Measurements from ENCODE around the gene APOL2. TPM values are rescaled to one million over a fixed set of nuclear protein-coding genes. Genes with fewer than 3 reads are reported as not detected.
"Not testable (repeated sequence)": the region's sequence is repeated elsewhere in the genome, so short reads cannot be mapped to it uniquely, and the experiment has no call there.

The APOL2 gene
- total RNA-seq, 3 donors from 2014 or later, result 46.3 to 64.8 (median 56.3) TPM

DNA sequence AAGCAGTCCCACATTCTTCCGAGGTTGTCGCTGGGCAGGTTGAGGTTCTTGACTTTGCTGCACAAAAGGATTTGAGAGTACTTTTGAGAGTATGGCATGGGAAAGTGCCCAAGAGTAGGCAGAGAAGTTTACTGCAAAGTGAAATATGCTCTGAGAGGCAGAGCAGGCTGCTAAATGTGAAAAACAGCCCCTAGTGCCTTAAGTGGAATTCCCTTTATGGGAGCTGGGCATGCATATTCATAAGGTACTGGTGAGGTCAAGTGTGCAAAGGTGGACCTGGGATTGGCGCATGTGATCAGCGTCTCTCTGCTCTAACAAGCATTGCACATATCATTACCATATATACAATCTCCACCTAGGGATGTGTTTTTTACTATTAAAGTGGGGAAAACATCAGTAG lies 25.7 kb downstream of the APOL2 start:
- H3K4me3 ChIP-seq, result no peak overlapping the region
- DNase-seq, result no peak
- intact Hi-C loops (cut with DNase I, micrococcal nuclease), result no loop called here
- no peaks in the 10 kb centered on the region for H3K36me3 ChIP-seq (ENCODE audit: low read depth)
- H3K9me3 ChIP-seq, result no peaks in the 10 kb centered on the region
- ATAC-seq, result no peak
- TF ChIP-seq, protein P1, sequence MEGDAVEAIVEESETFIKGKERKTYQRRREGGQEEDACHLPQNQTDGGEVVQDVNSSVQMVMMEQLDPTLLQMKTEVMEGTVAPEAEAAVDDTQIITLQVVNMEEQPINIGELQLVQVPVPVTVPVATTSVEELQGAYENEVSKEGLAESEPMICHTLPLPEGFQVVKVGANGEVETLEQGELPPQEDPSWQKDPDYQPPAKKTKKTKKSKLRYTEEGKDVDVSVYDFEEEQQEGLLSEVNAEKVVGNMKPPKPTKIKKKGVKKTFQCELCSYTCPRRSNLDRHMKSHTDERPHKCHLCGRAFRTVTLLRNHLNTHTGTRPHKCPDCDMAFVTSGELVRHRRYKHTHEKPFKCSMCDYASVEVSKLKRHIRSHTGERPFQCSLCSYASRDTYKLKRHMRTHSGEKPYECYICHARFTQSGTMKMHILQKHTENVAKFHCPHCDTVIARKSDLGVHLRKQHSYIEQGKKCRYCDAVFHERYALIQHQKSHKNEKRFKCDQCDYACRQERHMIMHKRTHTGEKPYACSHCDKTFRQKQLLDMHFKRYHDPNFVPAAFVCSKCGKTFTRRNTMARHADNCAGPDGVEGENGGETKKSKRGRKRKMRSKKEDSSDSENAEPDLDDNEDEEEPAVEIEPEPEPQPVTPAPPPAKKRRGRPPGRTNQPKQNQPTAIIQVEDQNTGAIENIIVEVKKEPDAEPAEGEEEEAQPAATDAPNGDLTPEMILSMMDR (IDR thresholded peaks at IDR 0.05), result no peak
- H3K4me1 ChIP-seq (ENCODE audit: low read depth), result no peaks in the 10 kb centered on the region

DNA sequence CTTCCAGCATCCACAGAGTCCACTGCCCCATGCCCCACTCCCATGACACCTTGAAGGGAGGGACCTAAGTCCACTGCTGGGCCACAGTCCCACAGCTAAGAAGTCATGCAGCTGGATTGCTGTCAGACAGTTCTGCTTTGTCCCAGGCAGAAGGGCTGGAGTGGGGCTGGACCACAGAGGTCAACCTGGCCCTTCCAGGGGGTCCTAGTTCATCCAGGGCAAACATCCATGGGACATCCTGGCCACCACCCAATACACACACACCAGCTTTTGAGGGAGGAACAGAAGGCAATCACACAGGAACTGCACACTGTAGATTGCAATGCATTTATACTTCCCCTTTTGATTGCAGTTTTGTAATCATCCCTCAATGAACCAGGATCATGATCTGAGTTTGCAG lies 26.4 kb downstream of the APOL2 start:
- no peaks in the 10 kb centered on the region for H3K9me3 ChIP-seq
- H3K4me1 ChIP-seq (ENCODE audit: low read depth), result no peaks in the 10 kb centered on the region
- H3K4me3 ChIP-seq, result no peak overlapping the region
- ATAC-seq (peak; percentile 28), DNase-seq (no peak)
- TF ChIP-seq, protein P1 (IDR thresholded peaks at IDR 0.05), result no peak
- intact Hi-C loops (cut with DNase I, micrococcal nuclease), result no loop called here
- no peaks in the 10 kb centered on the region for H3K36me3 ChIP-seq (ENCODE audit: low read depth)

DNA sequence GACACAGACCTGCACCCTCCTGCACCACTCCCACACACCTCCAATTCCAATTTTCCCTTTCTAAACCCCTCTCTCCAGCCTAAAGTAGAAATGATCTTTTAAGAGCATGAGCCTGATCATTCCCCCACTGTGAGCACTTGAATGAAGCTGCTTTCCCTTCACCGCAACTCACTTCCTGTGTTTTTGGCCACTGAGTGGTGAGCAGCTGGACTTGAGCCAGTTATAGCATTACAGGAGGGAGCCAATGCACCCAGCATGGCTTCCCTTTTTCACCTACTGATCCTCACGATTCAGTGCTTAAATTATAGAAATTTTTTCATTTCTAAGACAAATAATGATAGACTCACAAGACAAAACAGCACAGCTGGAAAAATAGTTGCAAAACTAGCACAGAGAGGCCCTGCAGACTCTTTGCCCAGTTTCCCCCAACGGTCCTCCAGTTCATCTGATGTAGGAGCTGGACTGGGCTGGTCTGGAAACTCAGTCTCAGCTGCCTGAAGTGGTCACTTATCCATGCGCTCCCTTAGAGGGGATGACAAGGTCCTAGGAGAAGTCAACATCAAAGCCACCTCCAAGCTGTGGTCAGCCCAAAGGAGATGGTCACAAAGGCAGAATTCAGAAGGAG lies 28.0 kb downstream of the APOL2 start:
- intact Hi-C loops (cut with DNase I, micrococcal nuclease), result no loop called here
- Histone ChIP-seq H3K4me3 (no peak overlapping the region), H3K4me1 (ENCODE audit: low read depth) (no peaks in the 10 kb centered on the region), H3K36me3 (ENCODE audit: low read depth) (no peaks in the 10 kb centered on the region), H3K9me3 (no peaks in the 10 kb centered on the region)
- peak in 1 of 3 donors; percentile 33 for DNase-seq
- ATAC-seq, result peak; percentile 33
- TF ChIP-seq, protein P1 (IDR thresholded peaks at IDR 0.05), result no peak

DNA sequence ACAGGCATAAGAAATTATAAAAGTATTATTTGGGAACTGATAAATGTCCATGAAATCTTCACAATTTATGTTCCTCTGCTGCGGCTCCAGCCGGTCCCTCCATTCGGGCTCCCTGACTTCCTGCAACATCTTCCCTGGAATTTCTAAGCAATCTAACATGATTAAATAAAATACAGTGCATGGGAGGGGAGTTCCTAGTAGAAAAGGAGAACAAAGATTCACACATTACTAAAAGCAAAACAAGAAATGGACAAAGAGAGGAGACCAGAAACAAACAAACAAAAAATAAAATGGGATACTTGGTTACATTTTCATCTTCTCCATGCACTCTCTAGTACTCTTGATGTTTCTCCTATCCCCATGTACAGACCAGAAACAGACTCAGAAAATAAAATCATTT lies 29.1 kb downstream of the APOL2 start:
- no peak overlapping the region for H3K4me3 ChIP-seq
- H3K9me3 ChIP-seq, result no peaks in the 10 kb centered on the region
- ATAC-seq (no peak), DNase-seq (no peak)
- no peaks in the 10 kb centered on the region for H3K36me3 ChIP-seq (ENCODE audit: low read depth)
- TF ChIP-seq, protein P1 (IDR thresholded peaks at IDR 0.05), result no peak
- no peaks in the 10 kb centered on the region for H3K4me1 ChIP-seq (ENCODE audit: low read depth)
- intact Hi-C loops (cut with DNase I, micrococcal nuclease), result no loop called here

DNA sequence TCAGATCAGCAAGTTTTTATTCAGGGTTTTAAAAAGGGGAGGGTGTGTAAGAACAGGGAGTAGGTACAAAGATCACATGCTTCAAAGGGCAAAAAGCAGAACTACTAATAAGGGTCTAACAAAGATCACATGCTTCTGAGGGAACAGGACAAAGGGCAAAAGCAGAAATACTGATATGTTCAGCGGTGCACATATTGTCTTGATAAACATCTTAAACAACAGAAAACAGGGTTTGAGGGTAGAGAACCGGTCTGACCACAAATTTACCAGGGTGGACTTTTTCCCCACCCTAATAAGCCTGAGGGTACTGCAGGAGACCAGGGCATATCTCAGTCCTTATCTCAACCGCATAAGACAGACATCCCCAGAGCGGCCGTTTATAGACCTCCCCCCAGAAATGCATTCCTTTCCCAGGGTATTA lies 29.8 kb downstream of the APOL2 start:
- H3K9me3 ChIP-seq; DNase-seq; H3K4me1 ChIP-seq (ENCODE audit: low read depth); H3K4me3 ChIP-seq; intact Hi-C loops (cut with DNase I, micrococcal nuclease); H3K36me3 ChIP-seq (ENCODE audit: low read depth); ATAC-seq: not testable (repeated sequence)

DNA sequence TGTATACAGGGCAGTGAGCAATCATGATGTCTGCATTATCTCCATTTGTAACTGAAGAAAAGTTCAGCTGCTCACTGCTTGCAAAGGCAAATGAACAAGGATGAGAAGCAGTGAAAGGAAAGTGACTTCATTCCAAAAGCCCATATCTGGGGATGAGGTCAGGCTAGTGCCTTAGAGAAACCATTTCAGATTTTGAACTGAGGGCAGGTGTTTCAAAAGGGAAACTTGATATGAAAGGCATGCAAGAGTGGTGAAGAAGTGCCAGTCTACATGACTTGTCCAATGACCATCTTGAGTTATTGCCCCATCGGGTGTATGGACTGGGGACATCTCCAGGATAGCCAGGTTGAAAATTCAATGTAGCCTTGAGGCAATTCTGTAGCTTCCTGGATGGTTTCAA lies 30.4 kb downstream of the APOL2 start:
- Histone ChIP-seq H3K4me3 (no peak overlapping the region), H3K4me1 (ENCODE audit: low read depth) (no peaks in the 10 kb centered on the region), H3K9me3 (no peaks in the 10 kb centered on the region), H3K36me3 (ENCODE audit: low read depth) (no peaks in the 10 kb centered on the region)
- TF ChIP-seq, protein P1 (IDR thresholded peaks at IDR 0.05), result no peak
- DNase-seq, result no peak
- no peak for ATAC-seq
- intact Hi-C loops (cut with DNase I, micrococcal nuclease), result no loop called here

All from mucosa of descending colon (tissue), 3 donors.